Measurements from ENCODE around the gene ERC2. TPM values are rescaled to one million over a fixed set of nuclear protein-coding genes. Genes with fewer than 3 reads are reported as not detected.
A peak's percentile ranks its signal among the peaks of the same experiment; 100 is the strongest.

The ERC2 gene
- total RNA-seq, 1 experiment from 2014 or later = 0.90 TPM

DNA sequence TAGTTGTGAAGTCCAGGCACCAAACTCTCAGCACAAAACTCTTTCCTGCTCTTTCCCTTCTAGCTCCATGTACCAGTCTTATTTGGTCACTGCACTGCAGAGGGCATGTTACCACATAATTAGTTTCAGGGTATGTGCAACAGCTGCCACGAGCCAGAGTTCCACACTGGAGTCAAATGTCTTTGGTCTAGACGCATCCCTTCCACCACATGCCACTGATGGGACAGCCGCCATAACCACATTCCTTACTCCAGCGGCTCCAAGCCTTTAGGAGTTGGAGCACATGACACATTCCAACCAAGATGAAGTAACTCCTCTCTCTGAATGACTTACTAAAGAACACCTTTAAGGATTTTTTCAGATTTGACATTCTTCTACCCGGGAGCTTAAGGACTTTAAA lies 153.4 kb downstream of the ERC2 start:
- H3K4me3 ChIP-seq (ENCODE audit: low read depth, low read length, poor library complexity, severe bottlenecking) = no peak overlapping the region
- POLR2A ChIA-PET (ENCODE audit: low non-redundant PET) = no interaction called here
- intact Hi-C loops (cut with micrococcal nuclease; ENCODE audit: unreplicated experiment) = no loop called here
- H3K27ac ChIP-seq (ENCODE audit: low read depth, low read length, poor library complexity, severe bottlenecking) = no peak overlapping the region
- no peaks in the 10 kb centered on the region for H3K36me3 ChIP-seq (ENCODE audit: insufficient read depth, low read length, poor library complexity, severe bottlenecking)
- H3K4me1 ChIP-seq (ENCODE audit: insufficient read depth, low read length, poor library complexity, severe bottlenecking) = peaks cover 5% of the 10 kb centered on the region
- TF ChIP-seq, protein P1, sequence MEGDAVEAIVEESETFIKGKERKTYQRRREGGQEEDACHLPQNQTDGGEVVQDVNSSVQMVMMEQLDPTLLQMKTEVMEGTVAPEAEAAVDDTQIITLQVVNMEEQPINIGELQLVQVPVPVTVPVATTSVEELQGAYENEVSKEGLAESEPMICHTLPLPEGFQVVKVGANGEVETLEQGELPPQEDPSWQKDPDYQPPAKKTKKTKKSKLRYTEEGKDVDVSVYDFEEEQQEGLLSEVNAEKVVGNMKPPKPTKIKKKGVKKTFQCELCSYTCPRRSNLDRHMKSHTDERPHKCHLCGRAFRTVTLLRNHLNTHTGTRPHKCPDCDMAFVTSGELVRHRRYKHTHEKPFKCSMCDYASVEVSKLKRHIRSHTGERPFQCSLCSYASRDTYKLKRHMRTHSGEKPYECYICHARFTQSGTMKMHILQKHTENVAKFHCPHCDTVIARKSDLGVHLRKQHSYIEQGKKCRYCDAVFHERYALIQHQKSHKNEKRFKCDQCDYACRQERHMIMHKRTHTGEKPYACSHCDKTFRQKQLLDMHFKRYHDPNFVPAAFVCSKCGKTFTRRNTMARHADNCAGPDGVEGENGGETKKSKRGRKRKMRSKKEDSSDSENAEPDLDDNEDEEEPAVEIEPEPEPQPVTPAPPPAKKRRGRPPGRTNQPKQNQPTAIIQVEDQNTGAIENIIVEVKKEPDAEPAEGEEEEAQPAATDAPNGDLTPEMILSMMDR (conservative IDR thresholded peaks at IDR 0.05; ENCODE audit: low read depth, low read length) = no peak
- no peak for TF ChIP-seq EZH2 (IDR thresholded peaks at IDR 0.05; ENCODE audit: borderline replicate concordance, low read depth, low read length, poor library complexity, severe bottlenecking)
- no TSS peak for BruUV-seq (replicated peaks)
- CTCF ChIA-PET = no interaction called here
- no peaks in the 10 kb centered on the region for H3K9me3 ChIP-seq (ENCODE audit: low read depth, low read length, poor library complexity, severe bottlenecking)
- DNase-seq (ENCODE audit: low spot score) = no peak
- no peaks in the 10 kb centered on the region for H3K27me3 ChIP-seq (replicated peaks; ENCODE audit: insufficient read depth, low read depth, low read length, poor library complexity)

DNA sequence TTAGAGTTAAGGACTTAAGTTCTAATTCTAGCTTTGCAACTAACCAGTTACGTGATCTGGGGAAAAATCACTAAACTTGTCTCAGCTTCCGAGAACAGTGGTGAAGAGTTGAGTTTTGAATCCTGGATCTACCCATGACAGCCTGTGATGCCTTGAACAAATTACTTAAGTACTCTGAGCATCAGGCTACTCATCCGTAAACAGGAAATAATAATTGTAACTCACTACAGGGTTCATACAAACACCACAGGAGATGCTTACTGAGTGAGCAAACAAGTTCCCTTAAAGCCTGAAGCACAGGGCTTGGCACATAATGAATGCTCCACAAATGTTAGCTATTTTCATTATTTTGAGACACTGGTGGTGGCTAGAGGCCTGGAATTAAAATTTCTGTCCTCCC lies 158.8 kb downstream of the ERC2 start:
- Histone ChIP-seq H3K9me3 (ENCODE audit: low read depth, low read length, poor library complexity, severe bottlenecking) (no peaks in the 10 kb centered on the region), H3K36me3 (ENCODE audit: insufficient read depth, low read length, poor library complexity, severe bottlenecking) (no peaks in the 10 kb centered on the region), H3K27ac (ENCODE audit: low read depth, low read length, poor library complexity, severe bottlenecking) (peak overlapping the region; percentile 47), H3K4me3 (ENCODE audit: low read depth, low read length, poor library complexity, severe bottlenecking) (no peak overlapping the region), H3K27me3 (replicated peaks; ENCODE audit: insufficient read depth, low read depth, low read length, poor library complexity) (no peaks in the 10 kb centered on the region), H3K4me1 (ENCODE audit: insufficient read depth, low read length, poor library complexity, severe bottlenecking) (peaks cover 16% of the 10 kb centered on the region)
- DNase-seq (ENCODE audit: low spot score) = peak; percentile 82
- intact Hi-C loops (cut with micrococcal nuclease; ENCODE audit: unreplicated experiment) = no loop called here
- ChIA-PET POLR2A (ENCODE audit: low non-redundant PET) (no interaction called here), CTCF (no interaction called here)
- no TSS peak for BruUV-seq (replicated peaks)
- TF ChIP-seq, protein P1 (conservative IDR thresholded peaks at IDR 0.05; ENCODE audit: low read depth, low read length) = no peak
- no peak for TF ChIP-seq EZH2 (IDR thresholded peaks at IDR 0.05; ENCODE audit: borderline replicate concordance, low read depth, low read length, poor library complexity, severe bottlenecking)

DNA sequence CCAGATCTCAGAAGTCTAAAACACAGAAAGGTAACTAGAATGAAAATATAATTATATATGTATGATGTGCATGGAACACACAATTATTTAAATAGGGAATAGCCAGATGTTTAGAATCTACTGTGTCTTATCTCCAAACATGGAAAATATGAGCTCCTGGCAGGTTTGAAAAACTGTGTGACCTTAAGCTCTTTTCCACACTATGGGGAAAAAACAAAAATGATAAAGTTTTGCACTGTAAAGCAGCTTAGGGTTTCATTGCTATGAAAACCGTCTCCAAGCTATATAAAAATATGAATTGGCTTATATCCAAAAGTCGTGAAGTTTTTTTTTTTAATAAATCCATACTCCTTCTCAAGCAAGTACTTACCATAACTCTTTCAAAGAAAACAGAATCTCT lies 159.8 kb downstream of the ERC2 start:
- no peak overlapping the region for H3K27ac ChIP-seq (ENCODE audit: low read depth, low read length, poor library complexity, severe bottlenecking)
- H3K4me3 ChIP-seq (ENCODE audit: low read depth, low read length, poor library complexity, severe bottlenecking) = no peak overlapping the region
- H3K36me3 ChIP-seq (ENCODE audit: insufficient read depth, low read length, poor library complexity, severe bottlenecking) = no peaks in the 10 kb centered on the region
- BruUV-seq (replicated peaks) = no TSS peak
- POLR2A ChIA-PET (ENCODE audit: low non-redundant PET) = no interaction called here
- no peaks in the 10 kb centered on the region for H3K9me3 ChIP-seq (ENCODE audit: low read depth, low read length, poor library complexity, severe bottlenecking)
- DNase-seq (ENCODE audit: low spot score) = no peak
- peaks cover 16% of the 10 kb centered on the region for H3K4me1 ChIP-seq (ENCODE audit: insufficient read depth, low read length, poor library complexity, severe bottlenecking)
- TF ChIP-seq, protein P1 (conservative IDR thresholded peaks at IDR 0.05; ENCODE audit: low read depth, low read length) = no peak
- no peak for TF ChIP-seq EZH2 (IDR thresholded peaks at IDR 0.05; ENCODE audit: borderline replicate concordance, low read depth, low read length, poor library complexity, severe bottlenecking)
- intact Hi-C loops (cut with micrococcal nuclease; ENCODE audit: unreplicated experiment) = no loop called here
- no peaks in the 10 kb centered on the region for H3K27me3 ChIP-seq (replicated peaks; ENCODE audit: insufficient read depth, low read depth, low read length, poor library complexity)
- CTCF ChIA-PET = no interaction called here

Measured in A673 (cell line).